G401 (cell line): Measurements from ENCODE around the gene VAV3. TPM values are rescaled to one million over a fixed set of nuclear protein-coding genes. Genes with fewer than 3 reads are reported as not detected.
A peak's percentile ranks its signal among the peaks of the same experiment; 100 is the strongest.
"Not testable (repeated sequence)": the region's sequence is repeated elsewhere in the genome, so short reads cannot be mapped to it uniquely, and the experiment has no call there.

ENCODE experiments used
- DNase-seq: peaks from one replicate; pipeline ENCODE4 v3.0.0-alpha.2; 2015; ENCODE audit warnings: low spot score
- in situ Hi-C: cut with HindIII; loops from 2 replicates; pipeline ENCODE4 v1.10.0; 2016; ENCODE audit warnings: low sequenced_read_pairs, mixed read lengths
- total RNA-seq: library from RNA; depleted of rRNA; stranded (reverse); fragments of >200 nt; shearing (Covaris generic); gene quantifications from 2 replicates; pipeline ENCODE4 v1.2.3, GENCODE V29; 2014

VAV3 gene
- total RNA-seq, 1 experiment from 2014 or later = 0.34 TPM

DNA sequence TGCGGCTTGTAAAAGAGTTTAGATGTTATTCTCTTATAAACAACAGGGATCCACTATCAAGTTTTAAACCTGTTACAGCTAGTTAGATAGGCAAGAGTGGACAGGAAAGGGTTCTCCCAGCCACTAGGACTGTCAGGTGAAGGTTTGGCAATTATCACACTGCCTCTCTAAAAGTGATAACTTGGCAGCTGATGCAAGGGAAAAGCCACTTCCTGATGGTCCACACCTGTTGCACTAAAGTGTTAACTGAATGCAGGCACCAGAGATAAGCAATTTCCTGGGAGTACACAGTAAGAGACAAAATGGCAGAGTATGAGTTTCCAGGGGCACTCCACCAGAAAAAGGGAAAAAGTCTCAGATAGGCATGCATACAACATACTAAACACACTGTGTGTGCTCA, 99.4 kb downstream of the VAV3 start:
- DNase-seq = no peak
- in situ Hi-C loops = no loop called here

DNA sequence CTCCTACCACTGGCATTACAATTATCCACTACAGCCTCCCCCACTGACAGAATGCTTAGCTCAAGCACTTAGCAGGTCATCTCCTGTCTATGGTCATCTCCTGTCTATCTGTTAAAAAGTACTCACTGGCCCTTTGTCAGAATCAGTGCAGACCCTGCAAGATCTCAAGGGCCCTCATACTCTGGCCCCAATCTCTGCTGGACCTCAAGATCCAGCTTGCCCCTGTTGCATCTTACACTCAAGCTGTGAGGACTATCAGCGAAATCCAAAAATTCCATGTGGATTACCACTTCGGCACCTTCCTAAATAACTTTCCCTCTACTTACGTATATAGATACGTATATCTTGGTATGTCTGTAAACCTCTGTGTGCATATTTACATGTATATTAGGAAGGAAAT, 101.6 kb downstream of the VAV3 start:
- DNase-seq = no peak
- in situ Hi-C loops = no loop called here

DNA sequence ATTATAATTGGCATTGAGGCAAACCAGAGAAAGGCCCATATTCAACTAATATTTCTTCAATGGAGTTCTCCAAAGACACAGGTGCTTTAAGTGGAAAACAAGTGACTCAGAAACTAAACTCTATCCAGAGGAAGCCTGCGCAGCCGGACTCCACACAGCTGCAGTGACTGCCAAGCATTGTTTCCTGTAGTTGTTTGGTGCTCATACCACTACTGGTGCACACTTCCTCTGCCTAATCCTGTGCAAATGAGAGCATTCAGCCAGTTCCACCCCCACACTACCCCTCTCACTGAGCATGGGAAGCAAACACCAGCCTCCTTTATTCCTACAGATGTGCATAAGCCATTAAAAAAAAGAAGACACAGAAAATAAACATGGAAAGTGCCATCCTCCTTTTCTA, 102.9 kb downstream of the VAV3 start:
- no peak for DNase-seq
- in situ Hi-C loops = no loop called here

DNA sequence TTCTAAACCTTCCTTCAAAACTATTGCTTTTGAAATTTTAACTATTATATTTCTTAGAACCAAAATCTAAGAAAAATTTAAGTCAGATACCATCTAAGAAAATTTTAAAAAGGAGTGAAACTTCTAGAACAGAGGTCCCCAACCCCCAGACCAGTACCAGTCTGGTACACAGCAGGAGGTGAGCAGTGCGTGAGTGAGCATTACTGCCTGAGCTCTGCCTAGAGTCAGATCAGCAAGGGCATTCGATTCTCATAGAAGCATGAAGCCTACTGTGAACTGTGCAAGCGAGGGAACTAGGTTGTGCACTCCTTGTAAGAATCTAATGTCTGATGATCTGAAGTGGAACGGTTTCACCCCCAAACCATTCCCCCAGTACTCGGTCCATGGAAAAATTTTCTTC, 106.7 kb downstream of the VAV3 start:
- in situ Hi-C loops = no loop called here
- no peak for DNase-seq

DNA sequence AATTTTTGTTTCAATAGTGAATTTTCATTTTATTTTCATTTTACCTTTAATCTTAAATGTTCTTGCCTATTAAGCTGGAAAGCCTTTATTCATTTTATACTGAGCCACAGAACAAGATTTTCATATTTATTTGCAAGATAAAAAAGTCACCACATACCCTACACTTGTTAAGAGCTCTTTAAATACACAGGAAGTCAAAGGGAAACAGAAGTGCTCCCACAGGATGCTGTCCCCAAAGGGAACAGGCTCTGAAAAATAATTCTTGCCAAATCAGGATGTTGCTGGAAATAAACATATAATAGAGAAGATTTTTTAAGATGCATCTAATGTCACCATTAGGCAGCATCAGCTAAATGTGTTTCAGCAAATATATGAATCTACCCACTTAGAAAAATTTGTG, 113.6 kb downstream of the VAV3 start:
- in situ Hi-C loops = no loop called here

DNA sequence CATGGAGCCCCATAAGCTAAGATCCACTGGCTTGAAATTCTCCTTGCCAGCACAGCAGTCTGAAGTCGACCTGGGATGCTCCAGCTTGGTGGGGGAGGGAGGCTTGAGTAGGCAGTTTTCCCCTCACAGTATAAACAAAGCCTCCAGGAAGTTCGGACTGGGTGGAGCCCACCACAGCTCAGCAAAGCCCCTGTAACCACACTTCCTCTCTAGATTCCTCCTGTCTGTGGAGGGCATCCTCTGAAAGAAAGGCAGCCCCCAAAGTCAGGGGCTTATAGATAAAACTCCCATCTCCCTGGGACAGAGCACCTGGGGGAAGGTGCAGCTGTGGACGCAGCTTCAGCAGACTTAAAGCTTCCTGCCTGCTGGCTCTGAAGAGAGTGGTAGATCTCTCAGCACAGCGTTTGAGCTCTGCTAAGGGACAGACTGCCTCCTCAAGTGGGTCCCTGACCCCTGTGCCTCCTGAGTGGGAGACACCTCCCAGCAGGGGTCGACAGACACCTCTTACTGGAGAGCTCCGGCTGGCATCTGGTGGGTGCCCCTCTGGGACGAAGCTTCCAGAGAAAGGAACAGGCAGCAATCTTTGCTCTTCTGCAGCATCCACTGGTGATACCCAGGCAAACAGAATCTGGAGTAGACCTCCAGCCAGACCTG, 120.3 kb downstream of the VAV3 start:
- DNase-seq, in situ Hi-C loops: not testable (repeated sequence)

More for the DNA sequence above, 113.6 kb downstream of the VAV3 start:
- no peak for DNase-seq

DNA sequence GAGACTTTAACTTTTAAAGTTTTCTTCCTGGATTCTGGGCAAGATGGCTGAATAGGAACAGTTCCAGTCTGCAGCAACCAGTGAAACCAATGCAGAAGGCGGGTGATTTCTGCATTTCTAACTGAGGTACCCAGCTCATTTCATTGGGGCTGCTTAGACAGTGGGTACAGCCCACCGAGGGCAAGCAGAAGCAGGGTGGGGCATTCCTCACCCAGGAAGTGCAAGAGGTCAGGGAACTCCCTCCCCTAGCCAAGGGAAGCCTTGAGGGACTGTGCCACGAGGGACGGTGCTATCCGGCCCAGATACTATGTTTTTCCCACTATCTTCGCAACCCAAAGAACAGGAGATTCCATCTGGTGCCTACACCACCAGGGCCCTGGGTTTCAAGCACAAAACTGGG, 121.0 kb downstream of the VAV3 start:
- in situ Hi-C loops = no loop called here

DNA sequence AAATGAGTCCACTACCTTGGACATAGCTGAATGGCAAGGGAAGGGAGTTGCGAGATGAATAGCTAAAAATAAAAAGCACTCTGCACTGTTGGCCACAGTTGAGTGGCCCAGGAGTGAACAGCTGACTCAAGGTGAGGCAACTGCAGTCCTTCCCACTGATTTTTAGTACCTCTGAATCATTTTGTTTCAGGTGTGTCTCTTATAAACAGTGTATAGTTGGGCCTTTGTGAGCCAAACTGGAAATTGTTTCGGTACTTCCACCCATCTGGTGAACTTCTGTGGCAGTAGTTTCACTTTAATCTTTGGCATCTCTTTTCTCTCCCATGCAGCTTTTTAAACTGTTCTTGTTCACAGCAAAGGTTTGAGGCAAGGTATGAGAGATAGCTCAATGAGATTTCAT, 122.7 kb downstream of the VAV3 start:
- DNase-seq = no peak
- in situ Hi-C loops = no loop called here

More for the DNA sequence above, 121.0 kb downstream of the VAV3 start:
- DNase-seq = no peak

DNA sequence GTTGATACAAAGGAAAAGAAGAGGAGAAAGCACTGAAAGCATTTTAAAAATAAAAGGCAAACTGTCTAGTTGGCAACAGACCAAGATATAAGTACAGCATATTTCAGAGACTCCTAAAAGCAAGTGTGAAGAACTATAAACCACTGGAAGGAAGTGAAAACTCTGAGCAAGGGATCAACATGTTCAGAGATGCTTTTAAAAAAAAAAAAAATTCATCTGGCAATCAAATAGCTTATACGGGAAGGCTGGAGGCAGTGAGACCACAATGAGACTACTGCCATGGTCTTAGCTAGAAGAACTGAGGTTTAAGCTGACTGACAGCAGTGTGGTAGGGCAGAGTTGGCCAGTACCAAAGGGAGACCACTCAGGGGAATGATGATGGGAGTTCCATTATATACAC, 124.3 kb downstream of the VAV3 start:
- in situ Hi-C loops = no loop called here
- no peak for DNase-seq

DNA sequence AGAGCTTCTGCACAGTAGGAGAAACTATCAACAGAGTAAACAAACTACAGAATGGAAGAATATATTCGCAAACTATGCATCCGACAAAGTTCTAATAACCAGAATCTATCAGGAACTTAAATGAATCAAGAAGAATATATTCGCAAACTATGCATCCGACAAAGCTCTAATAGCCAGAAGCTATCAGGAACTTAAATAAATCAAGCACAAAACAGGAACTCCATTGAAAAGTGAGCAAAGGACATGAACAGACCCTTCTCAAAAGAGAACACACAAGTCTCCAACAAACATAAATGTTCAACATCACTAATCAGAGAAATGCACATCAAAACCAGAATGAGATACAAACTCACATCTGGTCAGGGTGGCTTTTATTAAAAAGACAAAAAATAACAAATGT, 126.9 kb downstream of the VAV3 start:
- in situ Hi-C loops = no loop called here
- no peak for DNase-seq

DNA sequence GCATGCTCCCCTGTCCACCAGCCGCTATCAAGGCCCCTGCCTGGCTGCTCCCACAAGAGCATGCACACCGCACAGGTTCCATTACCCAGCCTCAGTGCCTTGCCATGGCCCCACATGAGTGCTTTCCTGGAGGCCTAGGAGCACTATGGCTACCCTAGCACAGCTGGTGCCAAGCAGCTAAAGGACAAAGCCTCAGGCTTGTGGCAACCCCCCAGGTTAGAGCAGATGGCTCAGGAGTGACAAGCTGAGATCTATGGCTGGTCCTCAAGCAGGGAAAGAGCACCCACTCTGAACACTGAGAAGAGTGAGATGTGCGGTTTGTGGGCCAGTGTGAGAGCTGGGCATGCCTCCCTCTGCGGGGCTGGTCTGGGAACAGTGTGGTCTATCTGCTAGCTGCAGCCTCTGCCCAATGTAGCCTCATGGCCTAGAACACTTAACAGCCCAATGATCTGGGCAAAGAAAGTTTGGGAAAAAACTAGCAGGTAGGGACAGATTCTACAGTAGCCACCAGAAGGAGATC, 129.8 kb downstream of the VAV3 start:
- DNase-seq = no peak
- in situ Hi-C loops = no loop called here

DNA sequence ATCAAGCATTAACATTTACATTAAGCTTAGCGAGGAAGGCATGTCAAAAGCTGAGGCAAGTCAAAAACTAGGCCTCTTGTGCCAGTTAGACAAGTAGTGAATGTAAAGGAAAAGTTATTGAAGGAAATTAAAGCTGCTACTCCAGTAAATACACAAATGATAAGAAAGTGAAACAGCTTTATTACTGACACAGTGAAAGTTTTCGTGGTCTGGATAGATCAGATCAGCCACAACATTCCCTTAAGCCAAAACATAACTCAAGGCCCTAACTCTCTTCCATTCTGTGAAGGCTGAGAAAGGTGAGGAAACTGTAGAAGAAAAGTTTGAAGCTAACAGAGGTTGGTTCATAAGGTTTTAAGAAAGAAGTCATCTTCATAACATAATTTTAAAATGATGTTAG, 131.9 kb downstream of the VAV3 start:
- no peak for DNase-seq
- in situ Hi-C loops = no loop called here

DNA sequence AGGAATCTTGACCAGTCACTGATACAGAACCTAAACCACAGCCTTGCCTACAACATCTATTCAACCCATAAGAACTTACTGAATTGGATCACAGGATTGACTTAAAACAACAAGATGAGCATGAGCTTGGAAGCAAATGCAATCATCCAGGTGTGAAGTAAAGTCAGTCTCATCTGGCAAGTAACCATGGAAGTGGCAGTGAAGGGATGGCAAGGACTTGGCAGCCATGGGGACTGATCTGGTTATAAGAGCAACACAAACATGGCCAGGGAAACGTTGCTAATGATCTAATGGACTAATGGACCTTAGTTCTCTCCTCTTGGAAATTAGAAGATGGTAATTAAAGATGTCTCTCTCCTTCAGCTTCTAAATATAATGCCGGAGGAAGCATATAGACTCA, 133.1 kb downstream of the VAV3 start:
- in situ Hi-C loops = no loop called here
- no peak for DNase-seq

DNA sequence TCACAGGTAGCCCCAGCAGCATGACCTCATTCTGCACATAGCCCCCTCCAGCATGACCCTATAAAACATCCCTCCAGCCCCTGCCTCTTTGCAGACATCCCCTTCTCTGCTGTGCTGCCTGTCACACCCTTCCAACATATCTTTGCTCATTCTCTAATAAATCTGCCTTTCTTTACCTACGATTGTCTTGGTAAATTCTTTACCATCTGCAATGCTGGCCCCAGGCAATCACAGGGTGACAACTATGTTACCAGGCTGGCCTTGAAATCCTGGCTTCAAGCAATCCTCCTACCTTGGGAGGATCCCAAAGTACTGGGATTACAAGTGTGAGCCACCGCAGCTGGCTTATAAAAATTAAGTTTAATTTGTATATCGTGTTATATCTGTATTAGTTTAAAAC, 134.5 kb downstream of the VAV3 start:
- in situ Hi-C loops = no loop called here
- DNase-seq = no peak

DNA sequence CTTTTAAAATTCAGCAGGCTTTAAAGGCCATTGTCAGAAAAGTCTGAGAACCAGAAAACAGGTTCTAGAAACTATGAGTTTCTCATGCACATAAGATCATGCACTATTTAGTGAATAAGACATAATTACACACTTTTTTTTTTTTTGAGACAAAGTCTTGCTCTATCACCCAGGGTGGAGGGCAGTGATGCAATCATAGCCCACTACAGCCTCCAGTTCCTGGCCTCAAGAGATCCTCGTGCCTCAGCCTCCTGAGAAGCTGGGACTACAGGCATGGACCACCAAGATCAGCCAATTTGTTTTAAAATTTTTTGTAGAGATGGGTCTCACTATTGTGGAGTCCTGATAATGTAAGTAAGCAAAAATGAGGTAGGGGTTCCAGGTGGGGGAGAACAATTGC, 134.9 kb downstream of the VAV3 start:
- in situ Hi-C loops = no loop called here
- no peak for DNase-seq

DNA sequence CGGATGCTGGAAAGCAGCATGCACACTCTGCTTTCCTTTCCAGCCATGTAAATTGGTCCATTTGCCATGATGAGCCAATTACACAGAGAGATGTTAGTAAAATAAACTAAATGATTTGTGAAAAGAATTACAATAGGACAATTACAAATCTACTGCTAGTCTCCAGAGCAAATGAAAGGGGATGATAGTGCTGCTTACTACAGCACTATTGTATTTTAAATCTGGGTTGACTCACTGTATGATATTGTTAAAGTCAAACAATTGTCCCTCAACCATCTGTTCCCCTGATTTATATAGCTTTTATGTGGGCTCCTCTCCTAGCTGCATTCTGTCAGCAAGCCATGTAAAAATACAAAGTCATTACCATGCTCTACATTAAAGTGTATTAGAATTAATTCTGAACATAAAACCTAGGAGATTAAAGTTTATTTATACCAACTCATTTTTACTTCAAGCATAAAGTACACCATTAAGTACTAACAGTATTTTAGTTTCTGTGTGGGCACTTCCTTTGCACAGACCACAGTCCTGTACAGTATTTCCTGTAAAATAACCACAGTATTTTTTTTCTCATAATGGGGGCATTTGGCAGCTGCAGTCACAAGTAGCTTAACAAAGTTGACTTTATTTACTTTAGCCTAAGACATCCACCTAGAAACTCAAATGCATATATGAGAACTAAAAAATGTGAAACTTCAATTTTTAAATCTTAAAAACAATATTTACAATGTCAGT, 135.8 kb downstream of the VAV3 start:
- in situ Hi-C loops = no loop called here
- peak; percentile 60 for DNase-seq

DNA sequence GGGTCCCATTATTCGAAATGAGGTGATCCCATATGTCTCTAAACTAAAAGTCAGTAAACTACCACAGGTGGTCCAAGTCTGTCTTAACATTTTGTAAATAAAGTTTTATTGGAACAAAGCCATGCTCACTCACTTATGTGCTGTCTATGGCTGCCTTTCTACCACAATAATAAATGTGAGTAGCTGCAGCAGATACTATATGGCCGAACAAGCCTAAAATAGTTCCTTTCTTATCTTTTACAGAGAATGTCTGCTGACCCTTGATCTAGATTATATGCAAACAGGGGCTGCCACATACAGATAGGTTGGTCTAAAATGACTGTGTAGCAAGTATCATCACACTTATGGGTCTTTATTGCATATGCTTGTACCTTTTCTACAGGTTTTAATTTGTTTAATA, 140.0 kb downstream of the VAV3 start:
- in situ Hi-C loops = no loop called here
- no peak for DNase-seq

DNA sequence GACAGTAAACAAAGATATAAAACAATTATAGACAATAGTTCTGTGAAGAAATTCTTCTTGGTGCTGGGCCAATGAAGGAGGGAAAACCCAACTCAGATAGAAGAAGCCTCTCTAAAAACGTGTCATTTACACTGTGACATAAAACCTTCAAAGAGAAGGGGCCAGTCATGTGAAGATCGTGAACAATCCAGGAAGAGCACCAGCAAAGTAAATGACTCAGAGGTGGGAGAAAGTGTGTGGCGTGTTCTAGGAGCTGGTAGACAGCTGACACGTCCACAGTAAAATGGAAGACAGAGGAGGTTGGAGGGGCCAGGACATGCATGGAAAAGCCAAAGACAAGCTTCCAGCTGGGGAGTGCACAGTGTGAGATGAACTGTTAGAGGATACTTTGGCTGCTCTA, 143.6 kb downstream of the VAV3 start:
- in situ Hi-C loops = no loop called here
- DNase-seq = no peak

DNA sequence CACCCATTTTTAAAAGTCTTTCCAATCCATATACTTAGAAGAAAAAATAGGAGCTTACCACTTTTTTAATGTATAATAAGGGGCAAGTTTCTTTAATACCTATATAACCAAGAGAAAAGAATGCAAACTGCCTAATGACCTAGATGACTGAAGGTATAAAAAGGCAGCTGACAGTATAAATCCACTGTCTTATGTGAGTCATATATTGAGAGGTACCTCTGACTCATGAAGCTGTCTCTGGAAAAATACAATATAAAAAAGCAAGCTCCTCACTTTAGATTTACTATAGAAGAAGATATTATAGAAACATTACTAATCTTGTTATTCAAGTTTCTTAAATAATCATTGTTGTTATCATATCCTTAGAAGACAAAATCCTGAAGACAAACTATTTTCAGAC, 144.2 kb downstream of the VAV3 start:
- no peak for DNase-seq
- in situ Hi-C loops = no loop called here

DNA sequence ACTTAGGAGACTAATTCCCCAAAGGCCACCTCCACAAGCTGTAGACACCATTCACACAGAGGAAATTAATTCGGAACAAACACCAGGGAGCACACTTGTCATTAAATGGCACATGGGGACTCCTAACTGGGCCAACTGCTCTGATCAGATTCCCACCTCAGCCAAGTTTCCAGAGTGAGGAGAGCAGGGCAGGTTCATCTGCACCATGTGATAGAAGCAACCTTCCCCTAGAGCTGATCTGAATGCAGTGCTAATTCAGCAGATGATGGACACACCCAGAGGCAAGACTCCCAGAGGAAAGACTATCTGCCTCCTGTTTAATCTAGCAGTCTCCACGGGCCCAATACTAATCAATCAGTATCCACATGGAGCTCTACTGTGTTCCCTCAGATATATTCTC, 147.0 kb downstream of the VAV3 start:
- in situ Hi-C loops = no loop called here
- no peak for DNase-seq

DNA sequence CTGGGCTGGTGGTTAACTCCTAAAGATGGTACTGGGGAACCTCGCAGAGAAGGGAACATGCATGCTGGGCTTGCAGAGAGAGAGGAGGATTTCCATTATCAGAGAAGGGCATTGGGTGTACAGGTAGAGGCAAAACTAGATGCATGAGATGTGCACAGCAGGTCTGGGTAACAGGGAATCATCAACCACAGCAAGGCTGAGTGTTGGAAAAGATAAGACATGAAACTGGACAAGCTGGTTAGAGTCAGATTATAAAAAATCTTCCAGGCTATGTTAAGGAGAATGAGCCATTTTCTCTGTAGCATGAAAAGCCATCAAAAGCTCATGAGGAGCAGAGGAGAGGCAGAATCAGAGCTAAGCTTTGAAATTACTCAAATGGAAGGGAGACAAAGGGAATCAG, 147.8 kb downstream of the VAV3 start:
- no peak for DNase-seq
- in situ Hi-C loops = no loop called here
